Breast epithelium (tissue), 3 donors: ENCODE data around the gene ATG3.

Experiments used
- POLR2A ChIP-seq: fragments of 450-650 bp; IDR thresholded peaks from one replicate; pipeline ENCODE4 v1.6.1; 2016; ENCODE audit warnings: antibody characterized with exemption, mild to moderate bottlenecking, moderate library complexity
- POLR2AphosphoS5 ChIP-seq, 3 donors: sonication (generic); formaldehyde crosslinking; IDR thresholded peaks; one replicate each; pipeline ENCODE4 v1.6.1; 2017; ENCODE audit warnings: antibody characterized with exemption in 3 of 3
- TF ChIP-seq, protein P1 (sequence below), 3 donors: fragments of 450-650 bp; IDR thresholded peaks; one replicate each; pipeline ENCODE4 v1.5.1; 2016 to 2017; ENCODE audit warnings: antibody characterized with exemption in 3 of 3, mild to moderate bottlenecking in 3 of 3, moderate library complexity in 3 of 3

DNA sequence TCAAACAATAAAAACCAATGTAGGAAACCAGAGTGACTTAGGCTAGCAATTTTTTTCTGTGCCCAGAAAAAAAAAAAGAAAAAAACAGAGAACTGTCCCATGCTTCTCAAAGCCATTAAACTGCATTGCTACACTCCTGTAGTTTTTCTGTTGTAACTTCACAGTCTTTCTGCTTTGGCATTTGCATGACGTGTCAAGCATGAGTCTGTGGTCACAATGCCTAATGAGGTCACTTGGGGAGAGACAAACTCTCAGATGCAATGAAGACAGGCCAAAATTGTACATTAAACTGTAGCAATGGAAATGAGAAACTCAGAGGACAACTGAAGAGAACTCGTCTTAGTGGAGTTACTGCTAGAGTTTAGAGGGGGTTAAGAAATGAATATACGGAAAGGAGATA is 48.4 kb upstream of the ATG3 start:
- TF ChIP-seq, protein P1, sequence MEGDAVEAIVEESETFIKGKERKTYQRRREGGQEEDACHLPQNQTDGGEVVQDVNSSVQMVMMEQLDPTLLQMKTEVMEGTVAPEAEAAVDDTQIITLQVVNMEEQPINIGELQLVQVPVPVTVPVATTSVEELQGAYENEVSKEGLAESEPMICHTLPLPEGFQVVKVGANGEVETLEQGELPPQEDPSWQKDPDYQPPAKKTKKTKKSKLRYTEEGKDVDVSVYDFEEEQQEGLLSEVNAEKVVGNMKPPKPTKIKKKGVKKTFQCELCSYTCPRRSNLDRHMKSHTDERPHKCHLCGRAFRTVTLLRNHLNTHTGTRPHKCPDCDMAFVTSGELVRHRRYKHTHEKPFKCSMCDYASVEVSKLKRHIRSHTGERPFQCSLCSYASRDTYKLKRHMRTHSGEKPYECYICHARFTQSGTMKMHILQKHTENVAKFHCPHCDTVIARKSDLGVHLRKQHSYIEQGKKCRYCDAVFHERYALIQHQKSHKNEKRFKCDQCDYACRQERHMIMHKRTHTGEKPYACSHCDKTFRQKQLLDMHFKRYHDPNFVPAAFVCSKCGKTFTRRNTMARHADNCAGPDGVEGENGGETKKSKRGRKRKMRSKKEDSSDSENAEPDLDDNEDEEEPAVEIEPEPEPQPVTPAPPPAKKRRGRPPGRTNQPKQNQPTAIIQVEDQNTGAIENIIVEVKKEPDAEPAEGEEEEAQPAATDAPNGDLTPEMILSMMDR (IDR thresholded peaks at IDR 0.05), result no peak
- TF ChIP-seq POLR2AphosphoS5 (IDR thresholded peaks at IDR 0.05), result no peak
- no peak for TF ChIP-seq POLR2A
